ENCODE measurements around the gene TP53I3.
A peak's percentile ranks its signal among the peaks of the same experiment; 100 is the strongest.

DNA sequence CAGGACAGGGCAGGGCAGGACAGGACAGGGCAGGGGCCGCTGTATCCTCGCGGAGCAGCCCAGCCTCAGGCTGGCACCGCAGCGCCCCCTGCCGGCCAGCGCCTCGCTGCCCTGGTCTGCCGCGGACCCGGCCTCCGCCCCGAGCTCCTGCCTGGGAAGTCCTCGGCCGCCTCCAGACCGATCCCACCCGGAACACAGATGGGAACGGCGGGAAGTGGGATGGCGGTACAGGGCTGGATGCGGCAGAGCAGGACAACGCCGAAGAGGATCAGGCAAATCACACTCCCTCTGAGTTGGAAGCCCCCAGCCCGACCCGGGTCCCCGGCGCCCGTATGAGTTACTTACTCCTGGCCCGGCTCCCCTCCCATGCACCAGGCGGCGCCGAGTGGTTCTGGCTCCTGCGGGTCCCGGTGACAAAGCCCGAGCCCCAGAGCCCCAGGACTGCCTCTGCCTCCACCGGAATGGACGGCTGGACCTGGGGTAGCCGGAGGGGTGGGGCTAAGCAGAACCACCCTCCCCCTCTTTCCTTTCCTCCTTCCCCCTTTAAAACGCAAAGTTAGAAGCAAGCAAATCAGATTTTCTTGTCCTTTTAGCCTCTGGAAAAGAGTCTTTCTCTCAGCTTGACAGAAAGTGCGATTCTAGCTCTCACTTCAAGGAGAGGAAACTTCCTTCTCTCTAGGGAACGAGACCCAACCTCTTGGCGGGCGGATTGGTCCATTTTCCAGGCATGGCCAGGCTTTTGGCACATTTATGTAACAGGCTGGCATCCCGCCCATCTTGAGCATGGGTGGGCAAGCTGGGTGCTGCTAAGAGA lies at the start of gene TP53I3:
- TF ChIP-seq, protein P1, sequence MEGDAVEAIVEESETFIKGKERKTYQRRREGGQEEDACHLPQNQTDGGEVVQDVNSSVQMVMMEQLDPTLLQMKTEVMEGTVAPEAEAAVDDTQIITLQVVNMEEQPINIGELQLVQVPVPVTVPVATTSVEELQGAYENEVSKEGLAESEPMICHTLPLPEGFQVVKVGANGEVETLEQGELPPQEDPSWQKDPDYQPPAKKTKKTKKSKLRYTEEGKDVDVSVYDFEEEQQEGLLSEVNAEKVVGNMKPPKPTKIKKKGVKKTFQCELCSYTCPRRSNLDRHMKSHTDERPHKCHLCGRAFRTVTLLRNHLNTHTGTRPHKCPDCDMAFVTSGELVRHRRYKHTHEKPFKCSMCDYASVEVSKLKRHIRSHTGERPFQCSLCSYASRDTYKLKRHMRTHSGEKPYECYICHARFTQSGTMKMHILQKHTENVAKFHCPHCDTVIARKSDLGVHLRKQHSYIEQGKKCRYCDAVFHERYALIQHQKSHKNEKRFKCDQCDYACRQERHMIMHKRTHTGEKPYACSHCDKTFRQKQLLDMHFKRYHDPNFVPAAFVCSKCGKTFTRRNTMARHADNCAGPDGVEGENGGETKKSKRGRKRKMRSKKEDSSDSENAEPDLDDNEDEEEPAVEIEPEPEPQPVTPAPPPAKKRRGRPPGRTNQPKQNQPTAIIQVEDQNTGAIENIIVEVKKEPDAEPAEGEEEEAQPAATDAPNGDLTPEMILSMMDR (IDR thresholded peaks at IDR 0.05; ENCODE audit: extremely low read depth in 1 of 2, insufficient read depth in 1 of 2, low read depth in 1 of 2, low read length in 2 of 2): peak; percentile 92 to 99
- TF ChIP-seq MAX (IDR thresholded peaks at IDR 0.05; ENCODE audit: insufficient read depth, insufficient read length) (peak; percentile 29), EZH2 (IDR thresholded peaks at IDR 0.05; ENCODE audit: borderline replicate concordance, low read depth, low read length, severe bottlenecking) (no peak), MYC (IDR thresholded peaks at IDR 0.05; ENCODE audit: low read depth, low read length) (no peak), FOS (IDR thresholded peaks at IDR 0.05; ENCODE audit: borderline replicate concordance, insufficient read depth, low read length) (no peak), POLR2A (IDR thresholded peaks at IDR 0.05; ENCODE audit: low read depth, low read length) (peak; percentile 96), POLR2AphosphoS5 (IDR thresholded peaks at IDR 0.05; ENCODE audit: insufficient read depth, low read depth, low read length) (no peak), GATA2 (IDR thresholded peaks at IDR 0.05; ENCODE audit: insufficient read depth, insufficient read length, low read depth, low read length) (no peak), JUN (IDR thresholded peaks at IDR 0.05; ENCODE audit: borderline replicate concordance, insufficient read depth, insufficient read length, low read depth) (no peak)
